Fibroblast of lung (primary cell): ENCODE measurements around the gene COL4A5. TPM values are rescaled to one million over a fixed set of nuclear protein-coding genes. Genes with fewer than 3 reads are reported as not detected.

Source experiments
- DNase-seq, 2 donors: peaks; one replicate each; pipeline versions ENCODE4 v3.0.0 to v3.0.0-alpha.2; 2010; ENCODE audit warnings: low read depth in 2 of 2
- H2AFZ ChIP-seq: 2 replicates; pipeline ENCODE4 v1.5.1; 2012; ENCODE audit warnings: low read length, control low read depth, inconsistent platforms
- H3K27ac ChIP-seq: 2 replicates; pipeline ENCODE4 v1.5.1; 2011; ENCODE audit warnings: low read length, control low read depth; ENCODE audit not compliant: insufficient read depth
- H3K27me3 ChIP-seq: 2 replicates; pipeline ENCODE4 v1.5.1; 2011; ENCODE audit warnings: mild to moderate bottlenecking, low read length; ENCODE audit not compliant: control insufficient read depth, insufficient read depth
- H3K36me3 ChIP-seq: 2 replicates; pipeline ENCODE4 v1.5.1; 2011; ENCODE audit warnings: low read length; ENCODE audit not compliant: control insufficient read depth, insufficient read depth
- H3K4me1 ChIP-seq: 2 replicates; pipeline ENCODE4 v1.5.1; 2011; ENCODE audit warnings: low read length; ENCODE audit not compliant: control insufficient read depth, insufficient read depth; ENCODE audit errors: extremely low read depth
- H3K4me2 ChIP-seq: 2 replicates; pipeline ENCODE4 v1.5.1; 2011; ENCODE audit warnings: low read length, control low read depth; ENCODE audit not compliant: insufficient read depth; ENCODE audit errors: extremely low read depth
- H3K4me3 ChIP-seq, 4 experiments: fragments of 200-600 bp in 1 of 4; sonication (generic) in 1 of 4; replicated peaks in 1 of 4; 2 replicates each; pipeline ENCODE4 v1.5.1; 2011 to 2016; ENCODE audit warnings: low read length in 4 of 4, low read depth in 3 of 4, mild to moderate bottlenecking in 3 of 4, control low read depth in 2 of 4, inconsistent platforms in 1 of 4, mixed read lengths in 1 of 4; ENCODE audit not compliant: insufficient read depth in 1 of 4; ENCODE audit errors: control extremely low read depth in 1 of 4
- H3K79me2 ChIP-seq: 2 replicates; pipeline ENCODE4 v1.5.1; 2012; ENCODE audit warnings: mild to moderate bottlenecking, low read length, inconsistent platforms; ENCODE audit not compliant: control insufficient read depth, insufficient read depth
- H3K9ac ChIP-seq: 2 replicates; pipeline ENCODE4 v1.5.1; 2011; ENCODE audit warnings: mild to moderate bottlenecking, low read length, control low read depth; ENCODE audit not compliant: insufficient read depth
- H3K9me3 ChIP-seq: 2 replicates; pipeline ENCODE4 v1.5.1; 2012; ENCODE audit warnings: low read depth, low read length; ENCODE audit not compliant: control insufficient read depth, insufficient read depth
- H4K20me1 ChIP-seq: 2 replicates; pipeline ENCODE4 v1.5.1; 2011; ENCODE audit warnings: low read length; ENCODE audit not compliant: control insufficient read depth, insufficient read depth; ENCODE audit errors: extremely low read depth
- CTCF ChIP-seq, 2 donors: IDR thresholded peaks in 1 of 2; conservative IDR thresholded peaks in 1 of 2; 1 replicate in 1 of 2; 2 replicates in 1 of 2; pipeline ENCODE4 v1.5.1; 2011 to 2012; ENCODE audit warnings: low read length in 2 of 2, control low read depth in 1 of 2, inconsistent platforms in 1 of 2, low read depth in 1 of 2, mild to moderate bottlenecking in 1 of 2
- EZH2 ChIP-seq: IDR thresholded peaks from 2 replicates; pipeline ENCODE4 v1.5.1; 2012; ENCODE audit warnings: low read length, control low read depth, mild to moderate bottlenecking; ENCODE audit errors: missing control alignments
- polyA plus RNA-seq, 2 donors: library from polyadenylated mRNA; depleted of rRNA in 1 of 2; stranded (reverse) in 1 of 2; unstranded in 1 of 2; fragments of >200 nt; gene quantifications; 2 replicates each; pipeline ENCODE4 v1.2.1, GENCODE V29; 2011 to 2012; ENCODE audit warnings: missing spikeins in 1 of 2
- total RNA-seq: library from RNA; depleted of rRNA; stranded (reverse); fragments of >200 nt; gene quantifications from 2 replicates; pipeline ENCODE4 v1.2.1, GENCODE V29; 2014

The COL4A5 gene
- total and polyA plus RNA-seq, 2 donors (not counting 1 experiment from before 2014, with no cell fraction given) = 4.9 to 54.7 TPM

GRCh38 chrX:108396986-108397385 lies 42.7 kb upstream of the COL4A5 start:
- TF ChIP-seq CTCF (conservative IDR thresholded peaks at IDR 0.05 in 1 of 2, IDR thresholded peaks at IDR 0.05 in 1 of 2; ENCODE audit: low read depth in 1 of 2, low read length in 2 of 2) = no peak
- TF ChIP-seq EZH2 = no peak
- Histone ChIP-seq H3K36me3 (no peaks in the 10 kb centered on the region), H3K79me2 (no peaks in the 10 kb centered on the region), H3K4me2 (no peak overlapping the region), H3K4me1 (no peaks in the 10 kb centered on the region), H3K4me3 (no peak overlapping the region), H3K9ac (no peak overlapping the region), H3K27ac (no peak overlapping the region), H4K20me1 (no peaks in the 10 kb centered on the region), H3K9me3 (no peaks in the 10 kb centered on the region), H2AFZ (no peak overlapping the region), H3K27me3 (no peaks in the 10 kb centered on the region)
- DNase-seq = no peak

- H4K20me1 ChIP-seq = no peaks in the 10 kb centered on the region
- H3K79me2 ChIP-seq = no peaks in the 10 kb centered on the region
- H3K4me2 ChIP-seq = no peak overlapping the region
- TF ChIP-seq EZH2 (no peak), CTCF (conservative IDR thresholded peaks at IDR 0.05 in 1 of 2, IDR thresholded peaks at IDR 0.05 in 1 of 2; ENCODE audit: low read depth in 1 of 2, low read length in 2 of 2) (no peak)
- no peaks in the 10 kb centered on the region for H3K9me3 ChIP-seq
- no peaks in the 10 kb centered on the region for H3K4me1 ChIP-seq
- H3K9ac ChIP-seq = no peak overlapping the region
- H2AFZ ChIP-seq = no peak overlapping the region
- no peak overlapping the region for H3K4me3 ChIP-seq
- no peaks in the 10 kb centered on the region for H3K27me3 ChIP-seq
- DNase-seq = peak; percentile 44 to 46
- H3K27ac ChIP-seq = no peak overlapping the region
- H3K36me3 ChIP-seq = no peaks in the 10 kb centered on the region
Observed at GRCh38 chrX:108397627-108398391, 41.8 kb upstream of the COL4A5 start.

GRCh38 chrX:108399418-108400165 lies 40.0 kb upstream of the COL4A5 start:
- Histone ChIP-seq H3K27ac (no peak overlapping the region), H2AFZ (no peak overlapping the region), H3K9me3 (no peaks in the 10 kb centered on the region), H3K36me3 (no peaks in the 10 kb centered on the region), H3K4me1 (no peaks in the 10 kb centered on the region), H3K4me2 (no peak overlapping the region), H4K20me1 (no peaks in the 10 kb centered on the region), H3K4me3 (no peak overlapping the region), H3K79me2 (no peaks in the 10 kb centered on the region), H3K27me3 (no peaks in the 10 kb centered on the region), H3K9ac (no peak overlapping the region)
- TF ChIP-seq EZH2 (no peak), CTCF (conservative IDR thresholded peaks at IDR 0.05 in 1 of 2, IDR thresholded peaks at IDR 0.05 in 1 of 2; ENCODE audit: low read depth in 1 of 2, low read length in 2 of 2) (no peak)
- DNase-seq = peak; percentile 16 to 35
